Astrocyte (in vitro differentiated cells and primary cell): ENCODE data around the gene SOHLH1.

Source experiments
- EZH2 ChIP-seq: IDR thresholded peaks from 2 replicates; pipeline ENCODE4 v1.6.1; 2012; ENCODE audit warnings: mild to moderate bottlenecking, low read length, inconsistent platforms; ENCODE audit not compliant: insufficient read depth
- TF ChIP-seq, protein P1 (sequence below): IDR thresholded peaks from 2 replicates; pipeline ENCODE4 v1.5.1; 2011; ENCODE audit warnings: low read depth, mild to moderate bottlenecking, inconsistent platforms, low read length, moderate library complexity; ENCODE audit not compliant: insufficient read depth

DNA sequence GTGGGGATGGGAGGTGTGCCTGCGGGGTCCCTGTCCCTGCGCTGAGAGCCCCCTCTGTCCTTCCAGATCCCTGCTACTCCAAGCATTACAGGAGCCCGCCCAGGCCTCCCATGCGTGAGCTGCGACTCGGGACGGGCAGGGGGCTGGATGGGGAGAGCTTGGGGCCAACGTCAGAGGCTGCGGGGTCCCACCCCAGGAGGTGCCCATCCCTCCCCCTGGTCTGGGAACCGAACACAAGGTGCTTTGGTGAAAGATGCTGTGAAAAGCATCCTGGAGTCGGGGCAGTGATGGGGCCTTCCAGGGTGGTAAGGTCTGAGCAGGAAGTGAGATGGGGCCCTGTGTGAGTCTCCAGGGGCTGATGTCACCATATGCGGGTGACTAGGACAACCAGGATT is 33.5 kb downstream of the SOHLH1 start:
- TF ChIP-seq, protein P1, sequence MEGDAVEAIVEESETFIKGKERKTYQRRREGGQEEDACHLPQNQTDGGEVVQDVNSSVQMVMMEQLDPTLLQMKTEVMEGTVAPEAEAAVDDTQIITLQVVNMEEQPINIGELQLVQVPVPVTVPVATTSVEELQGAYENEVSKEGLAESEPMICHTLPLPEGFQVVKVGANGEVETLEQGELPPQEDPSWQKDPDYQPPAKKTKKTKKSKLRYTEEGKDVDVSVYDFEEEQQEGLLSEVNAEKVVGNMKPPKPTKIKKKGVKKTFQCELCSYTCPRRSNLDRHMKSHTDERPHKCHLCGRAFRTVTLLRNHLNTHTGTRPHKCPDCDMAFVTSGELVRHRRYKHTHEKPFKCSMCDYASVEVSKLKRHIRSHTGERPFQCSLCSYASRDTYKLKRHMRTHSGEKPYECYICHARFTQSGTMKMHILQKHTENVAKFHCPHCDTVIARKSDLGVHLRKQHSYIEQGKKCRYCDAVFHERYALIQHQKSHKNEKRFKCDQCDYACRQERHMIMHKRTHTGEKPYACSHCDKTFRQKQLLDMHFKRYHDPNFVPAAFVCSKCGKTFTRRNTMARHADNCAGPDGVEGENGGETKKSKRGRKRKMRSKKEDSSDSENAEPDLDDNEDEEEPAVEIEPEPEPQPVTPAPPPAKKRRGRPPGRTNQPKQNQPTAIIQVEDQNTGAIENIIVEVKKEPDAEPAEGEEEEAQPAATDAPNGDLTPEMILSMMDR: no peak
- no peak for TF ChIP-seq EZH2
